Activated CD8-positive, alpha-beta memory T cell treated with anti-CD3 and anti-CD28 coated beads, Interleukin-2, amount 50 U/mL, for 48 hours (primary cell): ENCODE results near the gene PANK4.
"Not testable (repeated sequence)": the region's sequence is repeated elsewhere in the genome, so short reads cannot be mapped to it uniquely, and the experiment has no call there.

ENCODE experiments used
- DNase-seq: peaks from one replicate; pipeline ENCODE4 v3.0.0-alpha.2; 2020

The PANK4 gene

DNA sequence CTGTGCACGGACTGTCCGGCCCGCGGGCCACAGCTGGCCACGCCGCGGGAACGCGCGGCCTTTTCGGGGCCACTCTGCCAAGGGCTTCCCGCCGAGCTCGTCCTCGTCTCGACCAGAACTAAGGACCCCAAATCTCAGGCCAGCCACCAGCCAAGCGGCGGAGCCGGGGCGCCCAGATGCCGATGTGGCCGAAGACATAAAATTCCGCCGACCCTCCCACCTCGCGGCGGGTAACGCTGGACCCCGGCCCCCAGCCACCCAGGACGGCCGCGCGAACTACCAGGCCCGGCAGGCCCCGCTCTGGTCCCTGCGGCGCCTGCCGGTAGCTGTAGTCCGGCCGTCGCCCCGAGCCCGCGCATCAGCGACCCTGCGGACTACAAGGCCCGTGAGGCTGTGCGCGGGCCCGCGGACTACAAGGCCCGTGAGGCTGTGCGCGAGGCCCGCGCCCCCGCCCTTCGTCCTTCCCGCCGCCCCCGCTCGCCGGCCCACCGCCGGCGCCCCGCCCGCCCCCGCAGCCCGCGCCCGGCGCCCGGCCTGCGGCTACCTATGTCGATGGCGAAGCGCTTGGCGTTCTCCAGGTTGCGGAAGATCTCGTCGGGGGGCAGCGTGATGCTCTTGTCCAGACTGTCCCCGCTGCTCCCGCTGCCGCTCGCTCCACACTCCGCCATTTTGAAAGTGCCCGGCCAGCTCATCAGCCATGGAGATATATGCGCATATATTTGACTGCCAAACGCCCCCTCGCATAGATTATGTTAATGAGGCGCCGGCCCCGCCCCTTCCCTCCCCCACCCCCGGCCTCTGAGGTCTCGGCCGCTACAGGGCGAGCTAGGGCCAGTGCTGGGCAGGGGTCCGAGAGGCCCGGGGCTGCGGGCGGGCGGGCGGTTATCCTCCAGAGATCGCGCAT is at the start of gene PANK4:
Gene PANK4 (minus strand): TSS at position 677 of the 904 bp plus-strand sequence. CDS start 9 bp downstream, at position 668.
- peak; percentile 92 for DNase-seq

GRCh38 chr1:2574350-2574749 is 48.0 kb upstream of the PANK4 start:
- no peak for DNase-seq

DNA sequence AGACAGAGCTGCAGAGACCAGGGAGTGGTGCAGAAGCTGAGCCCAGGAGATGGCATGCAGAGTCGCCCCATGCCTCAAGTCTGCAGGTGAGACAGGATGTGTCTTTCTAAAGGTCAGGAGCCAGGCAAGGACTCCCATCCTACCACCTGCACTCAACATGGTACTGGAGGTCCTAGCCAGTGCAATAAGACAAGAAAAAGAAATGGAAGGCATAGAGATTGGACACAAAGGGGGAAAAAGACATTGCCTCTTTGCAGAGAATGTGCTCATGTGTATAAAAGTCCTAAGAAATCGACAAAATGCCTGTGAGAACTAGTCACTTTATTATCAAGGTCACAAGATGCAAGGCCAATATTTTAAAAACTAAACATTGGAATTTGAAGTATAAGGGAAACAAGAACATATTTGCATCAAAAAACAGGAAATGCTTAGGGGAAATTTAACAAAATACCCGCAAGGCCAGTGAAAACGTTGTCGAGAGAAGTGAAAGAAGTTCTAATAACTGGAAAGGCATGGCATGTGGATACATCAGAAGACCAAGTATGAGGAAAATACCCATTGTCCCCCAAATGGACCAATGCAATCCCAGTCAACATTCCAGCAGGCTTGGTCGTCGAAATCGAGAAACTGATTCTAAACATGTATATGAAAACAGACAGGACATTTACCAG is 47.0 kb upstream of the PANK4 start:
- no peak for DNase-seq

DNA sequence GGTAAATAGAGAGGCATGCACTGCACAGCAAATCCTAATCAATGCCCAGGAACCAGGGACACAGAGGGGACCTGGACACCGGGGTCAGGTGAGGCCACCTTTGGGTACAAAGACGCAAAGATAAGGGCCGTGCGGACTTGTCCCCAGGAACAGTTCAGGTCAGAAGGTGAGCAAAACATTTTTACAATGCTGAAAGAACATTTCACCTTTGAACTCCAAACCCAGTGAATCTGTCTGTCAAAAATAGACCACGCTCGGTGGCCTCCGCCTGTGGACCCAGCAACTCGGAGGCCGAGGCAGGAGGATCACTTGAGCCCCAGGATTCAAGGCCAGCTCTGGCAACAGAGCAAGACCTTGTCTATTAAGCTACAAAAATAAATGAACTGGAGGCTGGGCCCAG is 45.0 kb upstream of the PANK4 start:
- no peak for DNase-seq

DNA sequence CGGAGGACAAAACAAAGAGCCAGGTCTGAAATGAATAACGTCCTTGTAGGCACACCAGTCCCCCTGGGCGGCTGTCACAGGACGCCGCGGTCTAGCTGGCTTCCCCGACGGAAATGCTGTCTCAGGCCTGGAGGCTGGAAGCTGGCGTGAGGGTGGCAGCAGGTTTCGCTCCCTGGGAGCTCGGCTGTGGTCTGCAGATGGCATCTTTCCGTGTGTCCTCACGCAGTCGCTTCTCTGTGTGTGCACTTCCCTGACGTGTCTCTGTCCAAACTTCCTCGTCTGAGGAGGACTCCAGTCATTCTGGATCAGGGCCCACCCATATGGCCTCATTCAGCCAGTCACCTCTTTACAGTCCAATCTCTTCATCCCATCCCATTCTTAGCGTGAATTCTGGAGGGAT is 43.9 kb upstream of the PANK4 start:
- DNase-seq = no peak

GRCh38 chr1:2569703-2570102 is 43.3 kb upstream of the PANK4 start:
- DNase-seq = not testable (repeated sequence)

GRCh38 chr1:2569060-2569459 is 42.7 kb upstream of the PANK4 start:
- DNase-seq = no peak

DNA sequence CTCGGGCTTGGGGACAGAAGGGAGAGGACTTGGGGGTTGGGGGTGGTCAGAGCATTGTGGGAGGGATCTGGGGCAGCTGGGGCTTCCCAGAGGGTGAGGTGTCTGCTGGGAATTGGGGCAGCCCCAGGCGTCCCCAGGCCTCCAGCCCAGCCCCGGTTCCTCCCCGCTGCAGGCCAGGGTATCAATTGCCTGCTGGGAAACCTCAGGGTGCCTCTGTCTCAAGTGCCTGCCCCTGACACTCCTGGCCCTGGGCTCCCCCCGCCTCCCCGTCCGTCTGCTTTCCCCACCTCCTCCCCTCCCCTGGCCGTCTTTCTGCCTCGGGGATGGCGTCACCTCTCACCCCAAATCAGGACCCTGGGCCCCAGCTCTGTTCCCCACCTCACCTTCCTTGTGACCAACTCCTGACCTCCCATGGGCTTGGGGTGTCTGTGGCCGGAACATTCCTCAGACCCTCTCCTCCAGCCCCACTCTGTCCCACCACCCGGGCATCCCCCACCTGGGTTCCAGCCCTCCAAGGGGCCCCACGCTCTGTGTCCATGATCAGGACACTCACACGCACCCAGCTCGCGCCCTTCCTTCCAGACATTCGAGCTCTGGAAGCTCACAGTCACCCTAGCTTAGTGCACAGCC is 41.9 kb upstream of the PANK4 start:
- not testable (repeated sequence) for DNase-seq

DNA sequence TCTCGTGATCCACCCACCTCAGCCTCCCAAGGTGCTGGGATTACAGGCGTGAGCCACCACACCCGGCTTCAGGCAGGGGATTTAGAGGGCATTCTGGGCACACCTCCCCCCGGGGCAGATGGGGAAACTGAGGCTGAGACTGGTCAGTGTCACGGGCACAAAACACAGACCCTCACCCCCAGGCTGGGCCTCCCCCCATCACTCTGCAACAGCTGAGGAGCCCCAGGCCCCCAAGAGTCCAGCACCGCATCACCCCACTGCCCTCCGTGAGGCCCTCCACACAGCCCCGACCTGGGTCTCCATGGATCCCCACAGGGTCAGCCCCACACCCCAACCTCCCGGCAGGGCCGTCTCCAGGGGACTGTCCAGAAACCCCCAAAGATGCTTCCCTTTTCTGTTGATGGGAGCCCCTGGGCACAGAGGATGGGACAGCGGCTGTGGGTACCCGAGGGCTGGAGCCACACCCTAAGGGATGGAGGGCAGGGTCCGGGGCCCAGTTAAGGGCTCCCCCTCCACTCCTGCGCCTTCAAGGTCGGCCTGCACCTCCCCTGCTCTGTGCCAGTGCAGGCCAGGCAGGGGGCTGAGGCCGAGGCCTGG is 40.8 kb upstream of the PANK4 start:
- DNase-seq = no peak

- no peak for DNase-seq
These were observed 40.0 kb upstream of the PANK4 start for GRCh38 chr1:2566101-2567045.

DNA sequence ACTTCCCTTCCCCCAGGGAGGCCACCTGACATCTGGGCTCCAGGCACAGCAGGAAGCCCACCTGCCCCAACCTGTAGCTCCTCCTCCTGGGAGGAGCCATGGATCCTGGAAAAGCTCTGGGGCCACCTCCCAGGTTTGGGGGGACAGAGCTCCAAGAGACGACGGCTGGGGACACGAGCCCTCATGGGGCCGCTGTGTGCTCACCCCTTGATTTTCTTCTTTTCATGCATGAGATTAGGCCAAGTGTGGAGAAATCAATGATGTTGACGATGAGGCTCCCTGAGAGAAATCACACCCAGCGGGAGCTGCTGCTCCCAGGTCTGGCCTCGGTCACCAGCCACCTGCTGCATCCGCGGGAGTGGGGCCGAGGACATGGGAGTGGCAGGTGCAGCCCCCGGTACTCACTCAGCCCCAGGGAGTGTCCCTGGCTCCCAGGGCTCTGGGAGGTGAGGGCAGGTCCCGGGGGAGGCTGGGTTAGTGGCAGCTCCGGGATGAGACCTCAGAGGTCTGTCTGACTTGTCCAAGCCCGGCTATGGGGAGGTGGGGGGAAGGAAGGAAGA is 38.5 kb upstream of the PANK4 start:
- no peak for DNase-seq

- no peak for DNase-seq
These were observed 37.8 kb upstream of the PANK4 start for GRCh38 chr1:2564006-2564814.

DNA sequence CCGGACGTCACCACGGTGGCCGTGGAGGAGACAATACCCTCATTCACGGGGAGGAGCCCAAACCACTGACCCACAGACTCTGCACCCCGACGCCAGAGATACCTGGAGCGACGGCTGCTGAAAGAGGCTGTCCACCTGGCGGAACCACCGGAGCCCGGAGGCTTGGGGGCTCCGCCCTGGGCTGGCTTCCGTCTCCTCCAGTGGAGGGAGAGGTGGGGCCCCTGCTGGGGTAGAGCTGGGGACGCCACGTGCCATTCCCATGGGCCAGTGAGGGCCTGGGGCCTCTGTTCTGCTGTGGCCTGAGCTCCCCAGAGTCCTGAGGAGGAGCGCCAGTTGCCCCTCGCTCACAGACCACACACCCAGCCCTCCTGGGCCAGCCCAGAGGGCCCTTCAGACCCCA is 36.8 kb upstream of the PANK4 start:
- no peak for DNase-seq

GRCh38 chr1:2561898-2562895 is 35.8 kb upstream of the PANK4 start:
- DNase-seq = no peak

DNA sequence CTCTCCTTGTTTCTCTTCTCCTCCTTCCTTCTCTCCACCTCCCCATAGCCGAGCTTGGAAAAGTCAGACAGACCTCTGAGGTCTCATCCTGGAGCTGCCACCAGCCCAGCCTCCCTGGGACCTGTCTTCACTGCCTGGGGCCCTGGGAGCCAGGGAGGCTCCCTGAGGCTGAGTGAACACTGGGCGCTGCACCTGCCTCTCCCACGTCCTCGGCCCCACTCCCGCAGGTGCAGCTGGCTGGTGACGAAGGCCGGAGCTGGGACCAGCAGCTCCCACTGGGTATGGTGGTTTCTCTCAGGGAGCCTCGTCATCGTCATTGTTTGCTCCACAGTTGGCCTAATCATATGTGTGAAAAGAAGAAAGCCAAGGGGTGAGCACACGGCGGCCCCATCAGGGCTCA is 35.0 kb upstream of the PANK4 start:
- DNase-seq = no peak

- DNase-seq = no peak
These were observed 34.1 kb upstream of the PANK4 start for GRCh38 chr1:2560299-2561073.

DNA sequence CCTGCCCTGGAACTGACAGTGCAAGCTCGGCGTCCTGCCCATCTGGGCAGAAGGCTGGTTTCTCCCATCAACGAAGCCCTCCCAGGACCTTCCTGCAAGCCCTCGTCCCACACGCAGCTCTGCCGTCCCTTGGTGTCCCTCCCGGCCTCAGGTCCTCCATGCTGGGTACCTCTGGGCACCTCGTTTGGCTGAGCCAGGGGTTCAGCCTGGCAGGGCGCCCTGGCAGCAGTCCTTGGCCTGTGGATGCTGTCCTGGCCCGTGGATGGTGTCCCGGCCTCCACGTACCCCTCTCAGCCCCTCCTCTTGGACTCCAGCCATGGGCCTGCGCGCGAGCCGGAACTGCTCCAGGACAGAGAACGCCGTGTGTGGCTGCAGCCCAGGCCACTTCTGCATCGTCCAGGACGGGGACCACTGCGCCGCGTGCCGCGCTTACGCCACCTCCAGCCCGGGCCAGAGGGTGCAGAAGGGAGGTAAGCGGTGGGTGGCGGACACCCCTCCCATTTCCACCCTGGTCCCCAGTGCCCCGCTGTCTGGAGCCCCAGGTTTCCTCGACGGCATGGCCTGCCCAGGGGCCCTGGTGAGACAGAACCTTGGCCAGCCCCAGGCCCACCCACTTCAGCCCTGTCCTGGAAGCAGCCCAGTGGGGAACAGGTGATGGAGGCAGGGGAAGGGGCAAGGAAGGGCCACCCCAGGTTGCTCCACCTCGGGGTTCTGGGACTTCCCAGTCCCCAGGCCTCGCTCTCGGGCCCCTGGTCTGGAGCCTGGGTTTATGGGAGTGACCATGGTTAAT is 33.3 kb upstream of the PANK4 start:
- DNase-seq = no peak

GRCh38 chr1:2558861-2559260 is 32.5 kb upstream of the PANK4 start:
- DNase-seq = no peak
